Measurements from ENCODE around the gene CPSF3.

The CPSF3 gene

GRCh38 chr2:9480157-9480556, 56.7 kb downstream of the CPSF3 start:
- H3K9me3 ChIP-seq (ENCODE audit: control insufficient read depth, low read length) = no peaks in the 10 kb centered on the region
- no peak overlapping the region for H3K4me3 ChIP-seq (ENCODE audit: insufficient read depth, low read depth, low read length, poor library complexity, severe bottlenecking)
- peaks cover 2% of the 10 kb centered on the region for H3K4me1 ChIP-seq (ENCODE audit: control insufficient read depth, insufficient read depth, low read length, poor library complexity, severe bottlenecking)
- DNase-seq = no peak
- H3K27ac ChIP-seq (ENCODE audit: insufficient read depth, low read length, poor library complexity, severe bottlenecking) = no peak overlapping the region
- peaks cover 47% of the 10 kb centered on the region for H3K36me3 ChIP-seq (ENCODE audit: control insufficient read depth, insufficient read depth, low read length)
- no peaks in the 10 kb centered on the region for H3K27me3 ChIP-seq (replicated peaks; ENCODE audit: control insufficient read depth, insufficient read depth, low read length, poor library complexity, severe bottlenecking)

GRCh38 chr2:9483107-9483506, 59.7 kb downstream of the CPSF3 start:
- H3K36me3 ChIP-seq (ENCODE audit: control insufficient read depth, insufficient read depth, low read length) = peaks cover 73% of the 10 kb centered on the region
- H3K4me3 ChIP-seq (ENCODE audit: insufficient read depth, low read depth, low read length, poor library complexity, severe bottlenecking) = no peak overlapping the region
- no peak for DNase-seq
- no peaks in the 10 kb centered on the region for H3K4me1 ChIP-seq (ENCODE audit: control insufficient read depth, insufficient read depth, low read length, poor library complexity, severe bottlenecking)
- H3K27ac ChIP-seq (ENCODE audit: insufficient read depth, low read length, poor library complexity, severe bottlenecking) = no peak overlapping the region
- H3K9me3 ChIP-seq (ENCODE audit: control insufficient read depth, low read length) = no peaks in the 10 kb centered on the region
- no peaks in the 10 kb centered on the region for H3K27me3 ChIP-seq (replicated peaks; ENCODE audit: control insufficient read depth, insufficient read depth, low read length, poor library complexity, severe bottlenecking)

GRCh38 chr2:9484533-9484932, 61.1 kb downstream of the CPSF3 start:
- Histone ChIP-seq H3K27ac (ENCODE audit: insufficient read depth, low read length, poor library complexity, severe bottlenecking) (no peak overlapping the region), H3K4me1 (ENCODE audit: control insufficient read depth, insufficient read depth, low read length, poor library complexity, severe bottlenecking) (no peaks in the 10 kb centered on the region), H3K36me3 (ENCODE audit: control insufficient read depth, insufficient read depth, low read length) (peaks cover 86% of the 10 kb centered on the region)

GRCh38 chr2:9488583-9489547, 65.4 kb downstream of the CPSF3 start:
- Histone ChIP-seq H3K27me3 (replicated peaks; ENCODE audit: control insufficient read depth, insufficient read depth, low read length, poor library complexity, severe bottlenecking) (no peaks in the 10 kb centered on the region), H3K4me1 (ENCODE audit: control insufficient read depth, insufficient read depth, low read length, poor library complexity, severe bottlenecking) (no peaks in the 10 kb centered on the region), H3K4me3 (ENCODE audit: insufficient read depth, low read depth, low read length, poor library complexity, severe bottlenecking) (no peak overlapping the region), H3K27ac (ENCODE audit: insufficient read depth, low read length, poor library complexity, severe bottlenecking) (no peak overlapping the region), H3K36me3 (ENCODE audit: control insufficient read depth, insufficient read depth, low read length) (peaks cover 91% of the 10 kb centered on the region), H3K9me3 (ENCODE audit: control insufficient read depth, low read length) (no peaks in the 10 kb centered on the region)
- no peak for DNase-seq

More at GRCh38 chr2:9484533-9484932, 61.1 kb downstream of the CPSF3 start:
- no peak for DNase-seq
- H3K27me3 ChIP-seq (replicated peaks; ENCODE audit: control insufficient read depth, insufficient read depth, low read length, poor library complexity, severe bottlenecking) = no peaks in the 10 kb centered on the region
- H3K9me3 ChIP-seq (ENCODE audit: control insufficient read depth, low read length) = no peaks in the 10 kb centered on the region
- no peak overlapping the region for H3K4me3 ChIP-seq (ENCODE audit: insufficient read depth, low read depth, low read length, poor library complexity, severe bottlenecking)

GRCh38 chr2:9490789-9491188, 67.3 kb downstream of the CPSF3 start:
- Histone ChIP-seq H3K4me3 (ENCODE audit: insufficient read depth, low read depth, low read length, poor library complexity, severe bottlenecking) (no peak overlapping the region), H3K36me3 (ENCODE audit: control insufficient read depth, insufficient read depth, low read length) (peaks cover 76% of the 10 kb centered on the region), H3K27ac (ENCODE audit: insufficient read depth, low read length, poor library complexity, severe bottlenecking) (no peak overlapping the region)

GRCh38 chr2:9492927-9493326, 69.5 kb downstream of the CPSF3 start:
- no peak overlapping the region for H3K27ac ChIP-seq (ENCODE audit: insufficient read depth, low read length, poor library complexity, severe bottlenecking)
- H3K9me3 ChIP-seq (ENCODE audit: control insufficient read depth, low read length) = no peaks in the 10 kb centered on the region
- no peaks in the 10 kb centered on the region for H3K27me3 ChIP-seq (replicated peaks; ENCODE audit: control insufficient read depth, insufficient read depth, low read length, poor library complexity, severe bottlenecking)
- no peak overlapping the region for H3K4me3 ChIP-seq (ENCODE audit: insufficient read depth, low read depth, low read length, poor library complexity, severe bottlenecking)
- no peaks in the 10 kb centered on the region for H3K4me1 ChIP-seq (ENCODE audit: control insufficient read depth, insufficient read depth, low read length, poor library complexity, severe bottlenecking)
- peaks cover 68% of the 10 kb centered on the region for H3K36me3 ChIP-seq (ENCODE audit: control insufficient read depth, insufficient read depth, low read length)
- DNase-seq = no peak

More at GRCh38 chr2:9490789-9491188, 67.3 kb downstream of the CPSF3 start:
- Histone ChIP-seq H3K9me3 (ENCODE audit: control insufficient read depth, low read length) (no peaks in the 10 kb centered on the region), H3K4me1 (ENCODE audit: control insufficient read depth, insufficient read depth, low read length, poor library complexity, severe bottlenecking) (no peaks in the 10 kb centered on the region), H3K27me3 (replicated peaks; ENCODE audit: control insufficient read depth, insufficient read depth, low read length, poor library complexity, severe bottlenecking) (no peaks in the 10 kb centered on the region)
- no peak for DNase-seq

GRCh38 chr2:9493478-9493877, 70.0 kb downstream of the CPSF3 start:
- H3K4me1 ChIP-seq (ENCODE audit: control insufficient read depth, insufficient read depth, low read length, poor library complexity, severe bottlenecking) = no peaks in the 10 kb centered on the region
- H3K27me3 ChIP-seq (replicated peaks; ENCODE audit: control insufficient read depth, insufficient read depth, low read length, poor library complexity, severe bottlenecking) = no peaks in the 10 kb centered on the region
- no peak overlapping the region for H3K27ac ChIP-seq (ENCODE audit: insufficient read depth, low read length, poor library complexity, severe bottlenecking)
- H3K4me3 ChIP-seq (ENCODE audit: insufficient read depth, low read depth, low read length, poor library complexity, severe bottlenecking) = no peak overlapping the region
- no peak for DNase-seq
- H3K36me3 ChIP-seq (ENCODE audit: control insufficient read depth, insufficient read depth, low read length) = peaks cover 68% of the 10 kb centered on the region
- H3K9me3 ChIP-seq (ENCODE audit: control insufficient read depth, low read length) = no peaks in the 10 kb centered on the region

- Histone ChIP-seq H3K4me3 (ENCODE audit: insufficient read depth, low read depth, low read length, poor library complexity, severe bottlenecking) (no peak overlapping the region), H3K36me3 (ENCODE audit: control insufficient read depth, insufficient read depth, low read length) (peaks cover 63% of the 10 kb centered on the region), H3K4me1 (ENCODE audit: control insufficient read depth, insufficient read depth, low read length, poor library complexity, severe bottlenecking) (no peaks in the 10 kb centered on the region), H3K27ac (ENCODE audit: insufficient read depth, low read length, poor library complexity, severe bottlenecking) (no peak overlapping the region), H3K27me3 (replicated peaks; ENCODE audit: control insufficient read depth, insufficient read depth, low read length, poor library complexity, severe bottlenecking) (no peaks in the 10 kb centered on the region), H3K9me3 (ENCODE audit: control insufficient read depth, low read length) (no peaks in the 10 kb centered on the region)
- no peak for DNase-seq
These were observed 70.6 kb downstream of the CPSF3 start for GRCh38 chr2:9494081-9494480.

- no peak for DNase-seq
- Histone ChIP-seq H3K27ac (ENCODE audit: insufficient read depth, low read length, poor library complexity, severe bottlenecking) (no peak overlapping the region), H3K4me3 (ENCODE audit: insufficient read depth, low read depth, low read length, poor library complexity, severe bottlenecking) (no peak overlapping the region), H3K36me3 (ENCODE audit: control insufficient read depth, insufficient read depth, low read length) (peaks cover 43% of the 10 kb centered on the region), H3K4me1 (ENCODE audit: control insufficient read depth, insufficient read depth, low read length, poor library complexity, severe bottlenecking) (no peaks in the 10 kb centered on the region), H3K9me3 (ENCODE audit: control insufficient read depth, low read length) (no peaks in the 10 kb centered on the region), H3K27me3 (replicated peaks; ENCODE audit: control insufficient read depth, insufficient read depth, low read length, poor library complexity, severe bottlenecking) (no peaks in the 10 kb centered on the region)
These were observed 73.6 kb downstream of the CPSF3 start for GRCh38 chr2:9497017-9497416.

- H3K9me3 ChIP-seq (ENCODE audit: control insufficient read depth, low read length) = no peaks in the 10 kb centered on the region
- H3K4me3 ChIP-seq (ENCODE audit: insufficient read depth, low read depth, low read length, poor library complexity, severe bottlenecking) = no peak overlapping the region
- H3K36me3 ChIP-seq (ENCODE audit: control insufficient read depth, insufficient read depth, low read length) = peaks cover 37% of the 10 kb centered on the region
- no peaks in the 10 kb centered on the region for H3K4me1 ChIP-seq (ENCODE audit: control insufficient read depth, insufficient read depth, low read length, poor library complexity, severe bottlenecking)
- no peaks in the 10 kb centered on the region for H3K27me3 ChIP-seq (replicated peaks; ENCODE audit: control insufficient read depth, insufficient read depth, low read length, poor library complexity, severe bottlenecking)
- no peak for DNase-seq
- no peak overlapping the region for H3K27ac ChIP-seq (ENCODE audit: insufficient read depth, low read length, poor library complexity, severe bottlenecking)
These were observed 74.8 kb downstream of the CPSF3 start for GRCh38 chr2:9498210-9498609.
